Upper lobe of right lung (tissue), 1 donor: ENCODE data around the gene SLC17A4. TPM values are rescaled to one million over a fixed set of nuclear protein-coding genes. Genes with fewer than 3 reads are reported as not detected.

Source experiments
- ATAC-seq: fragments of 200-7000 bp; cut with Tn5 transposase; one replicate; pipeline ENCODE4 v1.9.1; 2020; ENCODE audit warnings: mild to moderate bottlenecking, moderate library complexity
- DNase-seq: peaks from one replicate; pipeline ENCODE4 v3.0.0-alpha.2; 2020
- H3K27ac ChIP-seq: fragments of 200-600 bp; one replicate; pipeline ENCODE4 v1.8.0; 2022
- H3K27me3 ChIP-seq: fragments of 200-600 bp; one replicate; pipeline ENCODE4 v1.8.0; 2022; ENCODE audit warnings: mild to moderate bottlenecking
- H3K36me3 ChIP-seq: fragments of 200-600 bp; one replicate; pipeline ENCODE4 v1.8.0; 2022
- H3K4me1 ChIP-seq: fragments of 200-600 bp; one replicate; pipeline ENCODE4 v1.8.0; 2022
- H3K4me3 ChIP-seq: fragments of 200-600 bp; one replicate; pipeline ENCODE4 v1.8.0; 2022; ENCODE audit warnings: mild to moderate bottlenecking
- H3K9me3 ChIP-seq: fragments of 200-600 bp; one replicate; pipeline ENCODE4 v1.8.0; 2022
- CTCF ChIP-seq: fragments of 200-600 bp; IDR thresholded peaks from one replicate; pipeline ENCODE4 v1.8.0; 2022; ENCODE audit warnings: antibody characterized with exemption
- intact Hi-C: fragments of 100-400 bp; cut with DNase I; formaldehyde crosslinking; loops from one replicate; pipeline ENCODE4 v1.11.0; 2022
- total RNA-seq: library from RNA; stranded (reverse); fragmentation: NEBNext Ultra II Directional; extraction: Animal tissue kit (Norgen Biotek cat#: 25700); gene quantifications from one replicate; pipeline ENCODE4 v1.2.1, GENCODE V29; 2021
- donor health status: DM: no; HTN: yes; CAD: no; lungs with severe emphysema.

Gene SLC17A4
- total RNA-seq, 1 donor from 2014 or later = not detected

- TF ChIP-seq CTCF = no peak
- DNase-seq = no peak
- no peaks in the 10 kb centered on the region for H3K27me3 ChIP-seq
- H3K27ac ChIP-seq = no peak overlapping the region
- H3K4me3 ChIP-seq = no peak overlapping the region
- ATAC-seq = no peak
- H3K4me1 ChIP-seq = no peaks in the 10 kb centered on the region
- H3K36me3 ChIP-seq = no peaks in the 10 kb centered on the region
- H3K9me3 ChIP-seq = no peaks in the 10 kb centered on the region
- intact Hi-C loops = no loop called here
Measured at GRCh38 chr6:25794784-25795183, 40.2 kb downstream of the SLC17A4 start.

- intact Hi-C loops = no loop called here
- H3K36me3 ChIP-seq = no peaks in the 10 kb centered on the region
- no peak overlapping the region for H3K4me3 ChIP-seq
- H3K4me1 ChIP-seq = no peaks in the 10 kb centered on the region
- no peak for ATAC-seq
- TF ChIP-seq CTCF = no peak
- no peaks in the 10 kb centered on the region for H3K9me3 ChIP-seq
- H3K27ac ChIP-seq = no peak overlapping the region
- no peaks in the 10 kb centered on the region for H3K27me3 ChIP-seq
- DNase-seq = no peak
Measured at GRCh38 chr6:25801436-25801835, 46.9 kb downstream of the SLC17A4 start.

GRCh38 chr6:25804804-25805203 lies 50.3 kb downstream of the SLC17A4 start:
- no peak for TF ChIP-seq CTCF
- Histone ChIP-seq H3K4me3 (no peak overlapping the region), H3K27ac (no peak overlapping the region), H3K9me3 (no peaks in the 10 kb centered on the region), H3K4me1 (no peaks in the 10 kb centered on the region), H3K27me3 (no peaks in the 10 kb centered on the region), H3K36me3 (no peaks in the 10 kb centered on the region)
- ATAC-seq (no peak), DNase-seq (no peak)
- intact Hi-C loops = no loop called here

- H3K4me3 ChIP-seq = no peak overlapping the region
Measured at GRCh38 chr6:25815194-25815593, 60.7 kb downstream of the SLC17A4 start.

GRCh38 chr6:25816252-25816651 lies 61.7 kb downstream of the SLC17A4 start:
- no peak for DNase-seq
- Histone ChIP-seq H3K27ac (no peak overlapping the region), H3K36me3 (no peaks in the 10 kb centered on the region), H3K9me3 (no peaks in the 10 kb centered on the region), H3K27me3 (no peaks in the 10 kb centered on the region), H3K4me3 (no peak overlapping the region), H3K4me1 (no peaks in the 10 kb centered on the region)
- no peak for ATAC-seq
- intact Hi-C loops = no loop called here
- TF ChIP-seq CTCF = no peak

More at GRCh38 chr6:25815194-25815593, 60.7 kb downstream of the SLC17A4 start:
- intact Hi-C loops = no loop called here
- no peaks in the 10 kb centered on the region for H3K27me3 ChIP-seq
- no peaks in the 10 kb centered on the region for H3K36me3 ChIP-seq
- H3K27ac ChIP-seq = no peak overlapping the region
- DNase-seq (no peak), ATAC-seq (no peak)
- no peak for TF ChIP-seq CTCF
- no peaks in the 10 kb centered on the region for H3K4me1 ChIP-seq
- H3K9me3 ChIP-seq = no peaks in the 10 kb centered on the region

GRCh38 chr6:25821341-25821740 lies 66.8 kb downstream of the SLC17A4 start:
- TF ChIP-seq CTCF = no peak
- Histone ChIP-seq H3K4me3 (no peak overlapping the region), H3K27me3 (no peaks in the 10 kb centered on the region), H3K9me3 (no peaks in the 10 kb centered on the region), H3K36me3 (no peaks in the 10 kb centered on the region), H3K27ac (no peak overlapping the region), H3K4me1 (no peaks in the 10 kb centered on the region)
- ATAC-seq = no peak
- intact Hi-C loops = no loop called here
- DNase-seq = no peak
